HS-5 (cell line): ENCODE data around the gene ASCL3.
A peak's percentile ranks its signal among the peaks of the same experiment; 100 is the strongest.
"Not testable (repeated sequence)": the region's sequence is repeated elsewhere in the genome, so short reads cannot be mapped to it uniquely, and the experiment has no call there.

Experiments
- DNase-seq: peaks from one replicate; pipeline ENCODE4 v3.0.0-alpha.2; 2012; ENCODE audit warnings: low read depth

Gene ASCL3, protein sequence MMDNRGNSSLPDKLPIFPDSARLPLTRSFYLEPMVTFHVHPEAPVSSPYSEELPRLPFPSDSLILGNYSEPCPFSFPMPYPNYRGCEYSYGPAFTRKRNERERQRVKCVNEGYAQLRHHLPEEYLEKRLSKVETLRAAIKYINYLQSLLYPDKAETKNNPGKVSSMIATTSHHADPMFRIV

DNA sequence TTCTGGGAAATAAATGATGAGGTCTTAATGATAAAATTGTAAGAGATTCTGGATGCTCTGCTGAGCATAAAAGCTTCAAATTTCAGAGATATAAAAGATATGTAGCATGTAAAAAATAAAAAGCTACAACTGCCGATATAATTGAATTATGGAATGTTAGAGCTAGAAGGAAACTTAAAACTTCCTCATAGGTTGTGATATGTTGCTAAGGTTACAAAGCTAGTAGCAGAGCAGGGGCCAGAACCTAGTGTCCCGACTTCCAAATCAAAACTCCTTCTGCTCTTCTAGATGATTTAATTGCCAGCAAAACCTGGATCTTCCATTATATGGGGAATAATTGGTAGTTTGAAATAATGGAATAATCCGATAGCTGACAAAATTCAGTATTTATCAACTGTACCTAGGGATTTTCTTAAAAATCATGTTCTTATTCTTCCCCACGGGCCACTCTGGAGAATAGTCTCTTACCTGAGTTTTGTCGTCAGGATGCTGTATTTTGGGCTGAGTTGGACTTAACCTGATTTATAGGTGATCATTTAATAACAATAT lies at the start of gene ASCL3:
TSS of gene ASCL3 (minus strand) at position 499 of the 549 bp plus-strand sequence. CDS start 4,855 bp downstream, outside the sequence.
- DNase-seq: no peak

GRCh38 chr11:8989453-8989852 lies 46.6 kb upstream of the ASCL3 start:
- peak; percentile 38 for DNase-seq

- DNase-seq: no peak
Measured at GRCh38 chr11:8988329-8989234, 45.8 kb upstream of the ASCL3 start.

DNA sequence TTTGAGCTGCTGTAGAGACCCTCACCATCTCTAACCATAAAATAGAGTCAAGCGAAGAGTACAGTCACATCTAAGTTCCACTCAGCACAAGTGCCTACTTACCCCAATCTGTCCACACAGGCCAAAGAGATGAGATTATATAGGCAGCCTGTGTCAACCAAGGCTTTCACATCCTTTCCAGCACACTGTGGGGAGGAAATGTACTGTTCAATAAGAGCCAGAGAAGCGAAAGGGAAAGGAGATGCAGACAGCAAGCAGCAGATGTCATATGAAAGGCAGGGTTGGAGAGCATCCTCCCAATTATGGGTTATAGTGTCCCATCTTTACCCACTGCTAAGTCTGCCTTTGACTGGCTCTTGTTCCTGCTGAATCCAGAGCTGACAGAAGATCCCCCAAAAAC lies 44.6 kb upstream of the ASCL3 start:
- DNase-seq: no peak

GRCh38 chr11:8986772-8987171 lies 44.0 kb upstream of the ASCL3 start:
- DNase-seq: not testable (repeated sequence)

- no peak for DNase-seq
Measured at GRCh38 chr11:8985462-8985861, 42.6 kb upstream of the ASCL3 start.

DNA sequence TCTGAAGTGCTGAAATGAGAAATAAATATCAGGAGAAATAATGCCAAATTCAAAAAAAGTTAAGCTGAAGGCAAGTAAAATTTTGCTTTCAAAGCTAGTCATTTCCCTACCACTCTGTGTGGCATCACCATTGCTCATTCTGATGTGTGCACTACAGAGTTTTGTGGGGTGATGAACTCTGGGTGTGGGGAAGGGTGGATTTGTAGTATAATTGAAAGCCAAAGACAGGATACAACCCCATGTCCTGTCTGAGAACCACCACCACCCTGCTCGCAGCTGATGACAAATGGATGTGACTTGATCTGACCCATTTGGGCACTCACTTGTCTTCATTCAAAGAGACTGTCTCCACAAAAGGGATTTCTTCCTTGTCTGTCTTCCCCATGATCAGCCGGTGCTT lies 40.7 kb upstream of the ASCL3 start:
- DNase-seq: no peak

DNA sequence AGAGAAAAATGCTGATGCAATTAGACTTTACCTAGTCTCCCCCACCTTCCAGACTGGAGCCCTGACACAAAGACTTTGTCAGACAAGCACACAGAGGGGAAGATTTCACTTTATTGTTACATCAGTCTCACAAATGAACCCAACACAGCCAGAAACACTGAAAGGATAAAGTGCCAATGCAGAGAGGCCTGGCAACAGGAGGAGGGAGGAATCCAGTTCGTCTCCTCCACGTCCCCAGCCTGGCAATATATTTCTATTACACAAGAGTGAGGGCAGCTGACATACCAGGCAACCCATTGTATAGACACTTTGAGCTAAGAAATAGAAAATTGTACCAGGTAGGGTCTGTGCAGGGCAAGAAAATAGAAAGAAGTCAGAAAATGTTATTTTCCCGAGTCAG lies 37.7 kb upstream of the ASCL3 start:
- DNase-seq: no peak

GRCh38 chr11:8979365-8979764 lies 36.5 kb upstream of the ASCL3 start:
- DNase-seq: not testable (repeated sequence)

- DNase-seq: no peak
Measured at GRCh38 chr11:8973121-8973520, 30.3 kb upstream of the ASCL3 start.

DNA sequence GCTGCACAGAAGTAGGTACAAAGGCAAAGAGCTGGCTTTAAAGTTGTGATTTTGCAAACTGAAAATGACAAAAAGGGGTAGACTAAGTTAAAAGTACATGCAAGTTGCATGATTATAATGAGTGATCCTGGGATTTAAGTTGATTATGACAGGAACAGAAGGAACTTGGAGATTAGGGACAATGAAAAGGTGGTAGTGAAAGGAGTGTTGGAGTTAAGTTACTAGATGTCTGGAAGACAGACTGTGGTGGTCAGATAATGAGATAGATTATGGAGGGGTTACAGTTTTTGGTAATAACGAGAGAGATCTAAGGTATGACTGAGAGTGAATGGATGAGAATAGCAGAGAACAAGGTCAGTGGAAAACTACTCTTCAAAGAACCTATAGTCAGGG lies 29.1 kb upstream of the ASCL3 start:
- no peak for DNase-seq

- DNase-seq: no peak
Measured at GRCh38 chr11:8971196-8971923, 28.5 kb upstream of the ASCL3 start.

GRCh38 chr11:8967184-8967583 lies 24.4 kb upstream of the ASCL3 start:
- DNase-seq: no peak

- peak; percentile 69 for DNase-seq
Measured at GRCh38 chr11:8964324-8965320, 21.8 kb upstream of the ASCL3 start, which contains the start of gene TMEM9B. Gene TMEM9B (minus strand): TSS chr11:8964442. CDS start chr11:8964313, 129 bp downstream.

- DNase-seq: peak; percentile 33
Measured at GRCh38 chr11:8963569-8964323, 20.9 kb upstream of the ASCL3 start.

GRCh38 chr11:8962841-8963240 lies 20.0 kb upstream of the ASCL3 start:
- no peak for DNase-seq

GRCh38 chr11:8961401-8961800 lies 18.6 kb upstream of the ASCL3 start:
- no peak for DNase-seq

DNA sequence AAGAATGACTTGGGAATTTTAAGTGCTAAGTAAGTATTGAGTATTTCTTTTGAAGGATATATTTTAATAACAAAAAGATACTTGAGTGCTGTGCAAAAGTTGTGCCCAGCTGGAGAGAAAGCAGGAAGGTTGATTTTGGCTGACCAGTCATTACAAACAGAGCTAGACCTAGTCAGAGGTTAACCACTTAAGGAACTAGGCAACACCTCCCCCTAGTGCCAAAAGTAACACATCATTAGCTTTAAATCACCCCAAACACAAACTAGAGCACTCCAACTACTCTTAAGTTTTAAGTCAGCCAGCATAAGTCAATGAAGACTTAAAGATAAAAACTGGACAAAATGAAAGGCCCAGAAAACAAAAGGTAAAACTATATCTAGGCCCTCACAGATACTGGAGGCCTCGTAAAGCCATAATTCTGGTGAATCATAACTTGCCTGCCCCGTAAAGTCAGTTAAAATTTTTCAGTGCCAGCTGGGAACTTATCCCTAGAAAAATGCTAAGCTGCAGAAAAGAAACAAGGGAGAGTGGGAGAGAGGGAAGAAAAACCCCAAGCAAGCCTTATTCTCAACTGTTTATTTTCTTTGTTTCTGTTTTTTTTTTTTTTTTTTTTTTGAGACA lies 16.8 kb upstream of the ASCL3 start:
- peak; percentile 67 for DNase-seq

- DNase-seq: no peak
Measured at GRCh38 chr11:8956860-8957259, 14.0 kb upstream of the ASCL3 start.

DNA sequence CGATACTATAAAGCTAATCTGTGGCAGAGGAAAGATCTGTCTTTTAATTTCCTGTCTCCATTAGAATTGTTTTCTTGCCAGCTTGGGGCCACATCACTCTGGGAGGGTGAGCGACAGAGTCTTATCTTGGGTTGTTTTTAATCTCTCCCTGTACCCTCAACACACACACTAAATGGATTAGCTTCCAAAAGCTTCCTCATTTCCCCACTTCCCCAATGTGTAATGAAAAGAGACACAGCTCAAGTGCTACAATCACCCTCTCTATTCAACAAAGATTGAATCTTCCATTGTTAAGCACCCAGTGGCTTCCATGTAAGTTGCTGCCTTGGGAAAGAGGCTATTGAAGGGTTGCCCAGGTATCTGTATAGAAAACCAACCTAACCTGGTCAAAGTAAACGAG lies 6.1 kb upstream of the ASCL3 start:
- no peak for DNase-seq
